GM12892 (cell line): ENCODE results near the gene KMT2C.
"Not testable (repeated sequence)": the region's sequence is repeated elsewhere in the genome, so short reads cannot be mapped to it uniquely, and the experiment has no call there.

Experiments
- DNase-seq: peaks from one replicate; pipeline ENCODE4 v3.0.0; 2011; ENCODE audit not compliant: insufficient read length
- FAIRE-seq: peaks from 2 replicates; lab custom pipeline; 2011; peaks lifted over from hg19 to GRCh38; lab: Jason Lieb, UNC
- POLR2A ChIP-seq: IDR thresholded peaks from 2 replicates; pipeline ENCODE4 v1.6.1; 2011; ENCODE audit warnings: low read depth, low read length, control low read depth
- POLR2AphosphoS5 ChIP-seq: IDR thresholded peaks from 2 replicates; pipeline ENCODE4 v1.6.1; 2011; ENCODE audit warnings: low read depth, low read length, control low read depth
- TAF1 ChIP-seq: IDR thresholded peaks from 2 replicates; pipeline ENCODE4 v1.6.1; 2011; ENCODE audit warnings: low read depth, mild to moderate bottlenecking, control low read depth, low read length, borderline replicate concordance

Gene KMT2C

GRCh38 chr7:152464312-152465118, 28.7 kb upstream of the KMT2C start:
- FAIRE-seq (peak; percentile 54), DNase-seq (peak; percentile 79)
- TF ChIP-seq POLR2AphosphoS5 (peak; percentile 7), TAF1 (peak; percentile 71), POLR2A (peak; percentile 66)

- peak; percentile 95 for FAIRE-seq
- peak; percentile 96 for DNase-seq
- TF ChIP-seq POLR2A (peak; percentile 78), POLR2AphosphoS5 (peak; percentile 59; the same call in 1 of the 2 replicates), TAF1 (no peak)
These were observed 28.0 kb upstream of the KMT2C start for GRCh38 chr7:152463709-152464311.

- no peak for DNase-seq
- TF ChIP-seq TAF1 (peak; percentile 48; the same call in 1 of the 2 replicates), POLR2A (no peak), POLR2AphosphoS5 (no peak)
These were observed 27.3 kb upstream of the KMT2C start for GRCh38 chr7:152462995-152463708.

GRCh38 chr7:152459724-152460251, 24.0 kb upstream of the KMT2C start:
- no peak for TF ChIP-seq TAF1
- no peak for TF ChIP-seq POLR2A
- TF ChIP-seq POLR2AphosphoS5 = no peak
- FAIRE-seq (no peak), DNase-seq (no peak)

More at GRCh38 chr7:152462995-152463708, 27.3 kb upstream of the KMT2C start:
- no peak for FAIRE-seq

- FAIRE-seq = no peak
- no peak for DNase-seq
- TF ChIP-seq POLR2A (no peak), POLR2AphosphoS5 (no peak), TAF1 (no peak)
These were observed 15.6 kb upstream of the KMT2C start for GRCh38 chr7:152451356-152451755.

- not testable (repeated sequence) for DNase-seq, FAIRE-seq
These were observed 9.7 kb upstream of the KMT2C start for GRCh38 chr7:152445386-152446008.

GRCh38 chr7:152443586-152443985, 7.8 kb upstream of the KMT2C start:
- DNase-seq = no peak
- FAIRE-seq = no peak
- no peak for TF ChIP-seq POLR2AphosphoS5
- no peak for TF ChIP-seq TAF1
- TF ChIP-seq POLR2A = no peak

GRCh38 chr7:152442330-152442835, 6.6 kb upstream of the KMT2C start:
- no peak for FAIRE-seq
- no peak for DNase-seq
- TF ChIP-seq TAF1 (no peak), POLR2AphosphoS5 (no peak), POLR2A (no peak)

GRCh38 chr7:152441810-152442209, 6.0 kb upstream of the KMT2C start:
- not testable (repeated sequence) for DNase-seq, FAIRE-seq

GRCh38 chr7:152441168-152441567, 5.4 kb upstream of the KMT2C start:
- FAIRE-seq, DNase-seq: not testable (repeated sequence)

- not testable (repeated sequence) for FAIRE-seq, DNase-seq
These were observed 2.2 kb upstream of the KMT2C start for GRCh38 chr7:152438017-152438416.

GRCh38 chr7:152436931-152437575, 1.2 kb upstream of the KMT2C start:
- FAIRE-seq = peak; percentile 27

More at GRCh38 chr7:152436931-152437575, 1.2 kb upstream of the KMT2C start:
- DNase-seq = not testable (repeated sequence)
